ENCODE measurements around the gene DENND1A.

DNA sequence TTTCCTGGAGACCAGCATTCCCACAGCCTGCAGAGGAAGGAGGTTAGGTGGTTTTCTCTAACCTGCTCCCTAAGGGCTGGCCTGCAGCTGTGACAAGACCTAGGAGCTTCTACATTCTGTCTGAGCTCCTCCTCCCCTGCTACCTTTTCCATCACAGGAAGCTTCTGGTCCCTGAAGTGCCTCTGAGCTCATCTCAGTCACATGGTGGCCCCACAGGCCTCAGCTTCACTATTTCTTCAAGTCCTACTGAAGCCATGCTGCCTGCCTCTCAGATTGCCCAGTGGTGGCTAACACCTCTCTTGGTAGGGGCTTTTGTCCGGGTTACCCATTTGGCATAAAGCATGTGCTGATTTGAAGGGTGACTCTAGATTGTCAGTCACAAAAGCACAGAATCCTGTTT, 314.5 kb downstream of the DENND1A start:
- no peak for TF ChIP-seq POLR2AphosphoS5 (IDR thresholded peaks at IDR 0.05; ENCODE audit: low read depth, low read length)
- TF ChIP-seq, protein P1, sequence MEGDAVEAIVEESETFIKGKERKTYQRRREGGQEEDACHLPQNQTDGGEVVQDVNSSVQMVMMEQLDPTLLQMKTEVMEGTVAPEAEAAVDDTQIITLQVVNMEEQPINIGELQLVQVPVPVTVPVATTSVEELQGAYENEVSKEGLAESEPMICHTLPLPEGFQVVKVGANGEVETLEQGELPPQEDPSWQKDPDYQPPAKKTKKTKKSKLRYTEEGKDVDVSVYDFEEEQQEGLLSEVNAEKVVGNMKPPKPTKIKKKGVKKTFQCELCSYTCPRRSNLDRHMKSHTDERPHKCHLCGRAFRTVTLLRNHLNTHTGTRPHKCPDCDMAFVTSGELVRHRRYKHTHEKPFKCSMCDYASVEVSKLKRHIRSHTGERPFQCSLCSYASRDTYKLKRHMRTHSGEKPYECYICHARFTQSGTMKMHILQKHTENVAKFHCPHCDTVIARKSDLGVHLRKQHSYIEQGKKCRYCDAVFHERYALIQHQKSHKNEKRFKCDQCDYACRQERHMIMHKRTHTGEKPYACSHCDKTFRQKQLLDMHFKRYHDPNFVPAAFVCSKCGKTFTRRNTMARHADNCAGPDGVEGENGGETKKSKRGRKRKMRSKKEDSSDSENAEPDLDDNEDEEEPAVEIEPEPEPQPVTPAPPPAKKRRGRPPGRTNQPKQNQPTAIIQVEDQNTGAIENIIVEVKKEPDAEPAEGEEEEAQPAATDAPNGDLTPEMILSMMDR (IDR thresholded peaks at IDR 0.05): no peak
- TF ChIP-seq TCF7L2 (IDR thresholded peaks at IDR 0.05; ENCODE audit: low read depth, low read length): no peak
- TF ChIP-seq, protein P2, sequence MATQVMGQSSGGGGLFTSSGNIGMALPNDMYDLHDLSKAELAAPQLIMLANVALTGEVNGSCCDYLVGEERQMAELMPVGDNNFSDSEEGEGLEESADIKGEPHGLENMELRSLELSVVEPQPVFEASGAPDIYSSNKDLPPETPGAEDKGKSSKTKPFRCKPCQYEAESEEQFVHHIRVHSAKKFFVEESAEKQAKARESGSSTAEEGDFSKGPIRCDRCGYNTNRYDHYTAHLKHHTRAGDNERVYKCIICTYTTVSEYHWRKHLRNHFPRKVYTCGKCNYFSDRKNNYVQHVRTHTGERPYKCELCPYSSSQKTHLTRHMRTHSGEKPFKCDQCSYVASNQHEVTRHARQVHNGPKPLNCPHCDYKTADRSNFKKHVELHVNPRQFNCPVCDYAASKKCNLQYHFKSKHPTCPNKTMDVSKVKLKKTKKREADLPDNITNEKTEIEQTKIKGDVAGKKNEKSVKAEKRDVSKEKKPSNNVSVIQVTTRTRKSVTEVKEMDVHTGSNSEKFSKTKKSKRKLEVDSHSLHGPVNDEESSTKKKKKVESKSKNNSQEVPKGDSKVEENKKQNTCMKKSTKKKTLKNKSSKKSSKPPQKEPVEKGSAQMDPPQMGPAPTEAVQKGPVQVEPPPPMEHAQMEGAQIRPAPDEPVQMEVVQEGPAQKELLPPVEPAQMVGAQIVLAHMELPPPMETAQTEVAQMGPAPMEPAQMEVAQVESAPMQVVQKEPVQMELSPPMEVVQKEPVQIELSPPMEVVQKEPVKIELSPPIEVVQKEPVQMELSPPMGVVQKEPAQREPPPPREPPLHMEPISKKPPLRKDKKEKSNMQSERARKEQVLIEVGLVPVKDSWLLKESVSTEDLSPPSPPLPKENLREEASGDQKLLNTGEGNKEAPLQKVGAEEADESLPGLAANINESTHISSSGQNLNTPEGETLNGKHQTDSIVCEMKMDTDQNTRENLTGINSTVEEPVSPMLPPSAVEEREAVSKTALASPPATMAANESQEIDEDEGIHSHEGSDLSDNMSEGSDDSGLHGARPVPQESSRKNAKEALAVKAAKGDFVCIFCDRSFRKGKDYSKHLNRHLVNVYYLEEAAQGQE (IDR thresholded peaks at IDR 0.05; ENCODE audit: insufficient read depth in 1 of 2, low read depth in 2 of 2, low read length in 1 of 2): no peak
